Measurements from ENCODE around the gene TCOF1.

The TCOF1 gene

GRCh38 chr5:150326707-150327106, 30.8 kb upstream of the TCOF1 start:
- no peak for DNase-seq

DNA sequence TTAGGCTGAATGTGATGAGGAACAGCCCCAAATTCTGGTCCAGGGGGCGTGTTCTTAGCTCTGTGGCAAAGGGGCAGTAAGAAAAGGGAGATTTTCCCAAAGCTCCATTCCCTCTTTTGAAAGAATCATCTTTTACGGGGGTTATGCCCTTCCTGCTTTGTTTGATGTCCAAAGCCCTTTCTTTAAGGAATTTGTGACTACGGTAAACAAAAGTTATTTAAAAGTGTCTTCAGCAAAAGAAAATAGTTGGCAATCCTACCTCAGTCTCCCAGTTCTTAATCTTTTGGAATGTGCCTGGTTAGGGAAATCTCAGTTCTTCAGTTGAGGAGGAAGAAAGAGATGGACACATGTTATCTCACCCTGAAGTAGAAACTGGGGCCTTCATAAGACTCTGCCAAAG, 30.4 kb upstream of the TCOF1 start:
- DNase-seq, result no peak

DNA sequence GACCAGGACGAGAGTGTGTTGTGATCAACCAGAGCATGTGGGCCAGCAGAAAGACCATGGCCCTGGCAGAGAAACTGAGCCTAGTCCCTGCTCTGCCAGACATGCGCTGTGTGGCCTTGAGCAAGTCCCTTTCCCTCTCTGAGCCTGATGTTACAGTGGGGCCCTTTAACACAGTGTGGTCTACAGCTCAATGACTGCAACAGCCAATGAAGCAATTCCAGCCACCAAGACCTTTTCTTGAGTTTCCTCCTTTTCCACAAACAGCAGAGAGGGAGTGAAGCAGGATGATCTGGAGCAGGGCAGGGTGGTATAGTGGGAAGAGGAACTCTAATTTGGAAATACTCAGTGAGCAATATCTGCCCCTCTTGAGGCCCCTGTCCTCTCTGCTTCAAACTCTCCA, 29.0 kb upstream of the TCOF1 start:
- no peak for DNase-seq

DNA sequence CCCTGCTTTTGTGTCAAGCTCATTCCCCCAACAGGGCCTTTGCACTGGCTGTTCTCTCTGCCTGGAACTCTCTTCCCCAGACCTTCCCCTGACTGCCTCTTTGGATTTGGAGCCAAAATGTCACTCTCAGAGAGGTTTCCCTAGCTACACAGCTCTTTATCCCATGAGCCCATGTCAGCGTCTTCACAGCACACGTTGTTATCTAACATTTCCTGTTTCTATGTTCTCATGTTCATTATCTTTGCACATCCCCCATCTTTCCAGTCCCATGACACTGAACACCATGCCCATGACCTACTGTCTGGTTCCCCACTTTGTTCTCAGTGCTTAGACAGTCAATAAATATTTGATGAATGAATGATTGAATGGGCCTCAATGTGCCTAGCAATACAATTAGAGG, 28.5 kb upstream of the TCOF1 start:
- DNase-seq, result no peak

DNA sequence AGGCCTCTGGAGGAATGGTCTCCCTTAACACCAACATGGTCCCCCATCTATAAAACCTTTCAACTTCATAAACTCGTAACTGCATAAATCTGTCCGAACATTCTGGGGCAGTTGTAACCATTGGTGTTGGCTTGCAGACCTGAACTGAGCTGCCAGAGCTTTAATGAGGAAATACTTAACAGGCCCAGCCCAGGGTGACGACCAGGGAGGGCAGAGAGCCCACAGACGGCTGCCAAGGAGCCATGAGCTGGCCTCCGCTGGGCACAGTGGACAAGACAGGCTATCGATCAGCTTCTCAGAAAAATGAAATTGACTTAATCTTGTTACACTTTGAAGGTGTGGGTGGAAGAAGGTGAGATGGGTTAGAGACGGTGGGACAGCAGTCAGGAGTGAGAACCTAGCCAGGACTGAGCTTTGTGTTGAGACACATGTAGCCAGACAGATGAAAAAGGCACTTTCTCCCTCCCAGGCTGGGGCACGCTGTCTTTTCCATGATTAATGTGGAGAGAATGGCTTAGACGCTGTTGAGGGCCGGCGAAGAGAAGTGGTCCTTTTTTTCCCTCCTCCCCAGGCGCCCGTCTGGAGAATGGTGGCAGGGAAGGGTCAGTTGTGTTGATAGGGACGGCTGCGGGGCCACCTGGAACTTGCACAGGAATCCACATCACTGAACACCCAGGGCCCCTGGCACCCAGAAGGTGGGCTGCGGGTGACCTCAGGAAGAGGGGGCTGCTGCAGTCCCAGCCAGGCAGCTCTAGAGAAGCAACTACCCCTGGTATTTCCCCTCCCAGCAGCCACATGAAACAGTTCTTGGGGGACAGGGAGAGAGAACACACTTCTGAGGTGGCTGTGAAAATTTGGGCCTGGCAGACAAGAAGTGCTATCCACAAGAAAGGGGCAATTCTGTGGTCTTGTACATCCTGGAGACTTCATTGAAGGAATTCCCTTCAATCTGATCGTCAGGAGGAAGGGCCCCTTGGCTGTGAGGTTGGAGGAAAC, 27.3 kb upstream of the TCOF1 start:
- no peak for DNase-seq

- DNase-seq, result no peak
These were observed 24.1 kb upstream of the TCOF1 start for GRCh38 chr5:150333400-150333799.

- no peak for DNase-seq
These were observed 21.7 kb upstream of the TCOF1 start for GRCh38 chr5:150335778-150336177.

- no peak for DNase-seq
These were observed 19.0 kb upstream of the TCOF1 start for GRCh38 chr5:150338546-150338945.

DNA sequence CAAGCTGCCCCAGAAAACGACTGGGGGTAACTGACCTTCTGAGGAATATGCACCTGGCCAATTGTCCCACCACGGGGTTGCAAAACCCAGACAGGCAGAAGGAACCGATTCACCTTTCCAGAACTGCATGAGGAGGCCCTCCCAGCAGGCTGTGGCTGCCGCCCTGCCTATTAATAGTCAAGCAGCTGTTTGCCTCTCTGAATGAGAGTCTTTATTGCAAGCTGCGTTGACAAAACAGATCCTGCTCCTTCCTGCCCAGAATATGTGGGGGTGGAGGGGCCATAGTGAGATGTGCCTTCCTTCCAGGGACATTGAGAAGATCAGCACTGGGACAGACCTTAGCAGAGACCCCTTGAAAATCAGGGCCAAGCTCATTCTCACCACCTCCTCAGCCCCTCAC, 18.3 kb upstream of the TCOF1 start:
- DNase-seq, result no peak

DNA sequence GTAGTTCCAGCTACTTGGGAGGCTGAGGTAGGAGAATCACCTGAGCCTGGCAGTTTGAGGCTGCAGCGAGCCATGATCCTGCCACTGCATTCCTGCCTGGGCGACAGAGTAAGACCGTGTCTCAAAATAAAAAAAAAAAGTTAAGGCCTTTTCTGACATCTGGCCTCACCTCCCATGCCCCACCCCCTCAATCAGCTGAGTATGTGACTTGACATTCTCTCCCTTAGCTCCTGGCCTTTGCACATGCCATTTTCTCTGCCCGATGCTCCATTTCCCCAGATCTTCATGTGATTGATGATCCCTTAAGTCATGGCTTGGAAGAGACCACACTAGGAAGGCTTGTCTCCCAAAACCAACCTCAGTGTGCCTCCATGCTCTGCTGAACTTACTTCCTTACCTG, 17.7 kb upstream of the TCOF1 start:
- no peak for DNase-seq

GRCh38 chr5:150340614-150341255, 16.8 kb upstream of the TCOF1 start:
- DNase-seq, result no peak

DNA sequence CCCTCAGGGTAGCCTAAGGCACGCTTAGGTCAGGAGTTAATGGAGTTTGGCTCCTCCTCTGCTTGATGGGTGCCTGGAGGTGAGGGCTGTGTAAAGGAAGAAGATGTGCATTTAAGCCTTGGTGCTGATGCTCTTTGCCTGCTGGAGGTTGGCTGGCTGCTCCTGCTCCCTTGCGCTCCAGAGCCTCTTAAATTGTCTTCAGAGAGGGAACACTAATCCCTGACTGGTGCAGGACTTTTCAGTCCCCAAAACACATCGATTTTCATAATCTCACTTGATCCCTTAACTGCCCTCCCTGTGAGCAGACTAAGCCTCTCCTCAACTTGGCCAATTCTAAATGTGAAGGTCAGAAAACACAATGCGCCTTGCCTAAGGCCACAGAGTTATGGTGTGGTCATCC, 16.2 kb upstream of the TCOF1 start:
- DNase-seq, result no peak

- DNase-seq, result no peak
These were observed 15.5 kb upstream of the TCOF1 start for GRCh38 chr5:150341989-150342388.

- no peak for DNase-seq
These were observed 14.9 kb upstream of the TCOF1 start for GRCh38 chr5:150342583-150342982.

DNA sequence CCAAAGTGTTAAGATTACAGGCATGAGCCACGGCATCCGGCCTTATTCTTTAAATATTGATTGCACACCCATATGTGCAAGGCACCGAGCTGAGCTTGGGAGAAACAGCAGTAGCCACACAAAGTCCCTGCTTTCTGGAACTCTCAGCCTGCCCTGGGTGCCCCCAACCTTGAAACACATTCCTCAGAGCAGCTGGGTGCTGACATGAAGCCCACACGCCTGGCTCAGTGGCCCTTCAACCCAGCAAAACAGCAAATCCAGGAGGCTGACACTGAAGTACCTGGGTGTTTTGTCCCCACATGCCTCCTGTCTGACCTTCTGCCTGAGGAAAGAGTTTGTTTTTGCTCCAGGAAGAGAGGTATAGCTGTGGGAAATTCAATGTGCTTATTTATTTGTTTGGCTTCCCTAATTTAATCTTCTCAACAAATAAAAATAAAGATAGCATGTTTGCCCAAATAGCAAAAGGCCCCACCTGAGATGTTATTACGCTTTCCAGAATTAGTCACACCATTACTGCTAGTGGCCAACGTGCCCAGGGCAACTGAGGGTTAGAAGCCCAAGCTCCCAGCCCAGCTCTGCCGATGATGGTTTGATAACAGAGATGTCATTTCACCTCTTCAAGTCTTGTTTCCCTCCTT, 13.4 kb upstream of the TCOF1 start:
- DNase-seq, result no peak

- DNase-seq, result no peak
These were observed 11.8 kb upstream of the TCOF1 start for GRCh38 chr5:150345716-150346115.

- no peak for DNase-seq
These were observed 10.9 kb upstream of the TCOF1 start for GRCh38 chr5:150346592-150346991.

DNA sequence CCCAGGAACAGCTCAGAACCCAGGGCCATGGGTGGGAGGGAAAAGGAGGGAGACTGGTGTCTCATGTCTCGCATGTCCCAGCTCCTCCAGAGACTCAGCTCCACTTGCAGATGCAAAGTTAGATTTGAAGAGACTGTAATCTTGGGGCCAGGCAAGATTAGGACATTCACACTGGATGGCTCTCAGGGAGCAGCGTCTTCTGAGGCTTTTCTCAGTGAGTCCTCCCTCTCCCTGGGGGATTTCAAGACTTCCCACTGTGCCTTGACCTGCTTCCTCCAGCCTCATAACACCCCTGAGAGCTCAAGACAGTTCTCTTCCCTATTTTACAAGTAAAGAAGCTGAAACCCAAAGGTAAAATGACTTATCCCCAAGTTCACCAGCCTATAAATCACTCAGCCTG, 10.5 kb upstream of the TCOF1 start:
- no peak for DNase-seq

DNA sequence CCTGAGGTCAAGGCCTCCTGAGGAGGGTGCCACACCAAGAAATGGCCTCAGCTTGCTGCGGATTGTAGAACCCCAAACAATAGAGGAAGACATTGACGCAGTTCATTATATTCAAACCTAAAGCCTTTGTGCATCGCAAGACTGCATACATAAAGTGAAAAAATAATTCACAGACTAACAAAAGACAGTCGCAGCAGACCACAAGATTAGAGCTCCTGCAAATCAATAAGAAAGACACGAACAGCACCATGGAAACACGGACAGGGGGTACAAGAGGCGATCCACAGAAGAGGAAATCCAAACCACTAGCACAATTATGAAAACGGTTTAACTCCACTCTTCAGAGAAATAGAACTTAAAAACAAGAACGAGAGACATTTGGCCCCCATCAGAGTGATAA, 10.0 kb upstream of the TCOF1 start:
- no peak for DNase-seq

- DNase-seq, result no peak
These were observed 7.7 kb upstream of the TCOF1 start for GRCh38 chr5:150349681-150350275.

GRCh38 chr5:150350524-150351344, 6.8 kb upstream of the TCOF1 start:
- peak; percentile 14 for DNase-seq

DNA sequence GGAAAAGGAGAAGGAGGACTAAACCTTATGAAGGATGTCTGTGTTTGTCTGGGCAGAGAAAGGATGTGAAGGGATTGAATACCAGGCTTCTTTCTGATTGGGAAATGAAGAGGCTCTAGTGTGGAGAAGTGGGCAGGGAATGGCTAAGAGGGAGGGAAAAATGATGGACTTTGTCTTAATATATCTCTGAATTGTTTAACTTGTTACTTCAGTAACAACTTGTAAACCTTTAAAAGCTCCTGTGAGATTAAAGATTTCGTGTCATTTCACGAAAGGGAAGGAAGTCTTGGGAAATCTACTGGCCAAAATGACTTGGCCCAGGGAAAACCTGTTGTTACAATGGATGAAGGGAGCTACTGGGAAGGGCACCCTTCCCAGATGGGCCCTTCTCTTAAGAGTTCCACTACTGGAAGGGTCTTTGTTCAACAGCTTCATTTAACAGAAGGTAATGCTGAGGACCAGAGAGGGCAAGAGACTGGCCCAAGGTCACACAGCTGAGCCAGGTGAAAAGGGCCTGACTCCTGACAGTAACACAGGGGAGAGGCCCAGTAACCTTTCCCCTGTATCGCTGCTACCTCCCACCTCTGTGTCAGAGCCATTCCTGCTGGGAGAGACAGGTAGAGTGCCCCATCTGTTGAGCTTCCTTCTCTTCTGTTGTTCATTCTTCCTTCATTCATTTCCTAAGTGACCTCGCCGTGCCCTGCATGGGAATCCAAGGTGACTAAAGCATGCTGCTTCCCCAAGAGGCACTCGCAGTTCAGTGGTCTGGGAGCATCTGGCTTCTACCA, 5.1 kb upstream of the TCOF1 start:
- no peak for DNase-seq

Data from T-helper 9 cell (primary cell).